Thyroid gland (tissue), 4 donors: Measurements from ENCODE around the gene ZFYVE27. TPM values are rescaled to one million over a fixed set of nuclear protein-coding genes. Genes with fewer than 3 reads are reported as not detected.

ENCODE experiments used
- DNase-seq, 2 donors: peaks; one replicate each; pipeline ENCODE4 v3.0.0-alpha.2; 2019
- H3K27ac ChIP-seq, 3 donors: fragments of 200-600 bp; sonication (generic); 1 replicate in 2 of 3; 2 replicates in 1 of 3; pipeline ENCODE4 v1.5.1; 2016 to 2019; ENCODE audit warnings: mild to moderate bottlenecking in 1 of 3, moderate library complexity in 1 of 3
- H3K27me3 ChIP-seq: fragments of 200-600 bp; sonication (generic); one replicate; pipeline ENCODE4 v1.5.1; 2019
- H3K36me3 ChIP-seq, 2 donors: fragments of 200-600 bp; sonication (generic); one replicate each; pipeline ENCODE4 v1.5.1; 2016 to 2019
- H3K4me1 ChIP-seq, 2 donors: fragments of 200-600 bp; sonication (generic); one replicate each; pipeline ENCODE4 v1.5.1; 2017 to 2019
- H3K4me3 ChIP-seq, 3 donors: fragments of 200-600 bp; sonication (generic); replicated peaks in 1 of 3; 1 replicate in 2 of 3; 2 replicates in 1 of 3; pipeline ENCODE4 v1.5.1; 2016; ENCODE audit warnings: mild to moderate bottlenecking in 1 of 3
- H3K9me3 ChIP-seq: fragments of 200-600 bp; sonication (generic); one replicate; pipeline ENCODE4 v1.5.1; 2017
- POLR2A ChIP-seq, 2 donors: fragments of 450-650 bp; IDR thresholded peaks; one replicate each; pipeline ENCODE4 v1.6.1; 2017; ENCODE audit warnings: antibody characterized with exemption in 2 of 2, mild to moderate bottlenecking in 2 of 2, moderate library complexity in 1 of 2
- WGBS, 2 donors: methylation state at CpG; one replicate each; pipeline ENCODE4 v1.1.5; 2017; 5-methylcytosine and 5-hydroxymethylcytosine counted together
- intact Hi-C: fragments of 100-400 bp; cut with DNase I; formaldehyde crosslinking; loops from one replicate; pipeline ENCODE4 v1.15.1; 2023
- total RNA-seq, 4 donors: library from RNA; depleted of rRNA; stranded (reverse); fragments of >200 nt; gene quantifications; one replicate each; pipeline ENCODE4 v1.2.3, GENCODE V29; 2016
- TF ChIP-seq, protein P1 (sequence below), 6 experiments: fragments of 200-600 bp in 3 of 6; fragments of 450-650 bp in 3 of 6; sonication (generic) in 3 of 6; IDR thresholded peaks; one replicate each; pipeline ENCODE4 v1.5.1; 2016 to 2019; ENCODE audit warnings: antibody characterized with exemption in 6 of 6, mild to moderate bottlenecking in 2 of 6, inconsistent platforms in 1 of 6, moderate library complexity in 1 of 6

Gene ZFYVE27
- total RNA-seq, 4 donors from 2014 or later = 18.4 to 43.5 (median 24.8) TPM

DNA sequence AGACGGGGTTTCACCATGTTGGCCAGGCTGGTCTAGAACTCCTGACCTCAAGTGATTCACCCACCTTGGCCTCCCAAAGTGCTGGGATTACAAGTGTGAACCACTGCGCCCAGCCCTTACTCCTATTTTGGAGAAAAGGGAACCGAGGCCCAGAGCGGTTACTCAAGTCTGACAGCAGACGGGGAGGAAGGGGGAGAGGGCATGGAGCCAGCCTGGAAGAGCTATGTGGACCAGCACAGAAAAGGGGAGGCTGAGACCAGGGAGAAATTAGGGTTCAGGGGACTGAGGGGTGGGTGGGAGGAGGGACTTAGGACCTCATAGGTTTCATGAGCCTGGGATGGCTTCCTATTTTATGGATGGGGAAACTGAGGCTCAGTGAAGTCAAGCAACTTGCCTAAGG, 33.3 kb downstream of the ZFYVE27 start:
- Histone ChIP-seq H3K4me1 (peaks cover 0 to 8% of the 10 kb centered on the region in 2 donors), H3K36me3 (no peaks in the 10 kb centered on the region), H3K9me3 (no peaks in the 10 kb centered on the region), H3K27me3 (peaks cover 7% of the 10 kb centered on the region), H3K4me3 (no peak overlapping the region), H3K27ac (no peak overlapping the region)
- 61 to 73% methylated on average over 5 of the region's 5 CpGs for WGBS, 2 donors
- intact Hi-C loops = no loop called here
- TF ChIP-seq POLR2A (IDR thresholded peaks at IDR 0.05) = no peak
- TF ChIP-seq, protein P1, sequence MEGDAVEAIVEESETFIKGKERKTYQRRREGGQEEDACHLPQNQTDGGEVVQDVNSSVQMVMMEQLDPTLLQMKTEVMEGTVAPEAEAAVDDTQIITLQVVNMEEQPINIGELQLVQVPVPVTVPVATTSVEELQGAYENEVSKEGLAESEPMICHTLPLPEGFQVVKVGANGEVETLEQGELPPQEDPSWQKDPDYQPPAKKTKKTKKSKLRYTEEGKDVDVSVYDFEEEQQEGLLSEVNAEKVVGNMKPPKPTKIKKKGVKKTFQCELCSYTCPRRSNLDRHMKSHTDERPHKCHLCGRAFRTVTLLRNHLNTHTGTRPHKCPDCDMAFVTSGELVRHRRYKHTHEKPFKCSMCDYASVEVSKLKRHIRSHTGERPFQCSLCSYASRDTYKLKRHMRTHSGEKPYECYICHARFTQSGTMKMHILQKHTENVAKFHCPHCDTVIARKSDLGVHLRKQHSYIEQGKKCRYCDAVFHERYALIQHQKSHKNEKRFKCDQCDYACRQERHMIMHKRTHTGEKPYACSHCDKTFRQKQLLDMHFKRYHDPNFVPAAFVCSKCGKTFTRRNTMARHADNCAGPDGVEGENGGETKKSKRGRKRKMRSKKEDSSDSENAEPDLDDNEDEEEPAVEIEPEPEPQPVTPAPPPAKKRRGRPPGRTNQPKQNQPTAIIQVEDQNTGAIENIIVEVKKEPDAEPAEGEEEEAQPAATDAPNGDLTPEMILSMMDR (IDR thresholded peaks at IDR 0.05) = no peak
- no peak for DNase-seq

DNA sequence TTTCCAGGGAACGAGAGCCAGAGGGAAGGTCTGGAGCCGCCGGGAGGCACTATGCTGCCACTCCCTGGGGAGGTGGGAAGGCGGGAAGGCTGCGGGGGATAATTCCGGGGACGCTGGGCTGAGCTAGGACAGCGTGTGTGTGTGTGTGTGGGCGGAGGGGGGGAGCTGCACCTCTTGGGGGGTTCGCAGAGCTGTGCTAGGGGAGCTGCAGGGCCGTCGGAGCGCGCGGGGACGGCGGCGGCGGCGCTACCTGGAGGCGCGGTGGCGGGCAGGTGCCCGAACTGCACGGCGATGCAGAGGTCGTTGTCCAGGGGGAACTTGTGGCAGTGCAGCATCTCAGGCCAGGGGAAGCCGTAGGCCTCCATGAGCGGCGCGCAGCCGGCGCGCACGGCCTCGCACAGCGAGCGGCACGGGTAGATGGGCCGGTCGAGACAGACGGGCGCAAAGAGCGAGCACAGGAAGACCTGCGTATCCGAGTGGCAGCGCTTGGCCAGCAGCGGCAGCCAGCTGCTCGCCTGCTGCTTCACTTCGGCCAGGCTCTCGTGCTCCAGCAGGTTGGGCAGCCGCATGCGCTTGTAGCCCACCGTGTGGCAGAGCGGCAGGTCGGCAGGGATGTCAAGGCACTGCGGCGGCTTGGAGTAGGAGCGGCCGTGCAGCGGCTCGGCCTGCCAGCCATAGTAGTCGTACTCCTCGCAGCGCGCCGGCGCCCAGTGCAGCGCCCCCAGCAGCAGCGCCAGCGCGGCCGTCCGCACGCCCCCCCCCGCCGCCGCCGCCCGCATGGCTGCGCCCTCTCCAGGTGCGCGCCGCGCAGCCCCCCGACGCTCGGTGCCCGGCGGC, 34.3 kb downstream of the ZFYVE27 start:
- Histone ChIP-seq H3K4me1 (peaks cover 0 to 8% of the 10 kb centered on the region in 2 donors), H3K27me3 (peaks cover 7% of the 10 kb centered on the region), H3K4me3 (no peak overlapping the region), H3K36me3 (no peaks in the 10 kb centered on the region), H3K27ac (no peak overlapping the region), H3K9me3 (no peaks in the 10 kb centered on the region)
- intact Hi-C loops = no loop called here
- WGBS, 2 donors = 0 to 1% methylated on average over 9 to 34 of the region's 90 CpGs
- DNase-seq = peak in 1 of 2 donors; percentile 9
- no peak for TF ChIP-seq POLR2A (IDR thresholded peaks at IDR 0.05)
- TF ChIP-seq, protein P1 (IDR thresholded peaks at IDR 0.05) = no peak

DNA sequence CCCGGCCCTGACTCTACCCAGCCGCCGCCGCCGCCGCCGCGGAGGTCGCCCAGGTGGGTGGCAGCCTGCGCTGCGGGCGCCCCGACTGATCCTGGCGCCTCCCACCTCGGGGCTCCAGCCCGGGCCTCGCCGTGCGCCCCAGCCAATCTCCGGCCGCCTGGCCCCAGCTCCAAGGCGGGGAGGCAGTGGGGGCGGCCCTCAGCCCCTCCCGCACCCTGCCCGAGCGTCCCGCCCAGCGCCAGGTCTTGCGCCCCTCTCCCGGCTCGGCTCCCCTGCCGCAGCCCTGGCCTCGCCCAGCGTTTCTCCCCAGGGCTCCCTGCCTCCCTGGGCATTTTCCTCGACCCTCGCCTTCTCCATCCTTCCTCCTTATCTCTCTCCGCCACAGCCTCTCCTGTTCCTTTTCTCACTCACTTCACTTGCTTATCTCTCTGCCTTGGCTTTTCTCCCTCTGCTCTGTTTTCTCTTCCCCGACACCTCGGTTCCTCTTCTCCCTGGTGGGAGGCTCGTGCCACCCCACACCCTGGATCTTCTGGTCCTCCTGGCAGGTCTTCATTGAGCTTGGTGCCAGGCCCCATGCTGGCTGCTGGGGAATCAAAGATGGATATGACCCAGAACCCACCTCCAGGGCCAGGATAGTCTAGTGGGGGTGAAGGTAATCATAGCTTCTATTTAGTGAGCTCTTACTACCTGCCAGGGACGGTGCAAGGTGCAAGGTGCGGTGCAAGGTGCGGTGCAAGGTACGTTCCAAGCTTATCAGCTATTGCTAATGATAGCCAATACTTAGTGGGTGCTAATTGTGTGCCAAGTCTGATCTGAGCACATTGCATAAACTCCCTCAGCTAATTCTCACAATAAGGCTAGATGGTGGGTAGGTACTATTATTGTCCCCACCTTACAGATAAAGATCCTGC, 35.2 kb downstream of the ZFYVE27 start, which contains the start of gene SFRP5:
TSS of gene SFRP5 (minus strand) at position 87 of the 911 bp plus-strand sequence. CDS start 166 bp downstream, outside the sequence.
- Histone ChIP-seq H3K9me3 (no peaks in the 10 kb centered on the region), H3K27me3 (peaks cover 7% of the 10 kb centered on the region), H3K36me3 (no peaks in the 10 kb centered on the region), H3K4me3 (no peak within 1 kb of the TSS), H3K27ac (no peak within 1 kb of the TSS), H3K4me1 (peaks cover 0 to 8% of the 10 kb centered on the region in 2 donors)
- TF ChIP-seq, protein P1 (IDR thresholded peaks at IDR 0.05) = no peak
- TF ChIP-seq POLR2A (IDR thresholded peaks at IDR 0.05) = no peak
- intact Hi-C loops = no loop called here
- DNase-seq = no peak
- WGBS, 2 donors = 17 to 19% methylated on average over 27 to 32 of the region's 44 CpGs

DNA sequence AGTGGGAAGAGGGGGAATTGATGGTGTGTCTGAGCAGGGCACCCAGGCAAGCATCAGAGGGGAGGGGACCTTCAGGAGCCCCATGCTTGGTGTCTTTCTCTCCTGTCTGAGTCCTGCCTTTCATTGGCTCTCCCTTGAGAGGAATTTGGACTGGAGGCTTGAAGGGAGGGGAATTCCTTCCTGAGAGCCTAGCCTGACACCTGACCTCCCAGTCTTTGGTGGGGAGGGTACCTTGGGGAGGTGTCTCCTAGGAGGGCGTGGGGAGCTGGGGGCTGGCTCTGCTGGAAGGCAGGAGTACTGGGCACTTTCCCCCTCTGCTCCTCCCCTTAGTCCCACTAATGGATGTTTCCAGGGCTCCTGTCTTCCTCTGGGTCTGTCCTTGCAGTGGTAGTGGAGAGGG, 36.2 kb downstream of the ZFYVE27 start:
- Histone ChIP-seq H3K36me3 (no peaks in the 10 kb centered on the region), H3K4me3 (no peak overlapping the region), H3K9me3 (no peaks in the 10 kb centered on the region), H3K4me1 (peaks cover 0 to 8% of the 10 kb centered on the region in 2 donors), H3K27me3 (peaks cover 7% of the 10 kb centered on the region), H3K27ac (no peak overlapping the region)
- TF ChIP-seq, protein P1 (IDR thresholded peaks at IDR 0.05) = no peak
- TF ChIP-seq POLR2A (IDR thresholded peaks at IDR 0.05) = no peak
- intact Hi-C loops = no loop called here
- no peak for DNase-seq
- 40% methylated on average over 1 of the region's 1 CpG; no CpG with 5 or more reads in 1 of the 2 donors for WGBS, 2 donors
